ENCODE measurements around the gene DDI1.

- TF ChIP-seq CTCF (IDR thresholded peaks at IDR 0.05) = no peak
- no peak for TF ChIP-seq POLR2AphosphoS5 (IDR thresholded peaks at IDR 0.05)
These were observed 42.3 kb upstream of the DDI1 start for GRCh38 chr11:103994094-103994493.

All from stomach (tissue), 4 donors.